ENCODE results near the gene BTLA.
"Not testable (repeated sequence)": the region's sequence is repeated elsewhere in the genome, so short reads cannot be mapped to it uniquely, and the experiment has no call there.

The BTLA gene

GRCh38 chr3:112446343-112446742, 52.9 kb downstream of the BTLA start:
- Histone ChIP-seq H3K27ac (ENCODE audit: low read depth, low read length, severe bottlenecking) (no peak overlapping the region), H3K4me3 (ENCODE audit: extremely low read depth, insufficient read depth, low read length, poor library complexity, severe bottlenecking) (no peak overlapping the region), H3K4me1 (ENCODE audit: control insufficient read depth, insufficient read depth, low read length, poor library complexity, severe bottlenecking) (no peaks in the 10 kb centered on the region), H3K9me3 (ENCODE audit: control insufficient read depth, low read length) (no peaks in the 10 kb centered on the region), H3K36me3 (ENCODE audit: control insufficient read depth, insufficient read depth, low read length) (no peaks in the 10 kb centered on the region)
- no CpG with 5 or more reads among the region's 1 CpG for WGBS, 2 experiments (ENCODE audit: insufficient coverage in 2 of 2)

DNA sequence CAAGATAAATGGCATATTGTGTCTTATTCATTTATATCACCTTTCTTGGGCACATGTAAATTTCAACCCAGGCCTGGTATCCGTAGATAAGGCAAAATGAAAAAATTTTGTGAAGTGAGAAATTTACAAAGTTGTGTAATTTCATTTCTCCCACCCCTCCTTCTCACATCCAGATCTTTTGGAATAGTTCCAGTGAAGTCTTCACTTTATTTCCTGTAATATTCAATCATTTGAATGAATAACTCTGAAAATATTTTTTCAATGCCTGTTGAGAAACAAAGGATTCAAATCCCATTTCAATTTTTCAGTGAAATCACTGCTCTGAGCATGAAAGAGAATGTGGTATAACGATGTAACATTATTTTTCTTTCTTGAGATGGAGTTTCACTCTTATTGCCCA, 53.4 kb downstream of the BTLA start:
- Histone ChIP-seq H3K4me3 (ENCODE audit: extremely low read depth, insufficient read depth, low read length, poor library complexity, severe bottlenecking) (no peak overlapping the region), H3K36me3 (ENCODE audit: control insufficient read depth, insufficient read depth, low read length) (no peaks in the 10 kb centered on the region), H3K4me1 (ENCODE audit: control insufficient read depth, insufficient read depth, low read length, poor library complexity, severe bottlenecking) (no peaks in the 10 kb centered on the region), H3K27ac (ENCODE audit: low read depth, low read length, severe bottlenecking) (no peak overlapping the region), H3K9me3 (ENCODE audit: control insufficient read depth, low read length) (no peaks in the 10 kb centered on the region)
- WGBS, 2 experiments (ENCODE audit: insufficient coverage in 2 of 2), result no CpG with 5 or more reads among the region's 2 CpGs

DNA sequence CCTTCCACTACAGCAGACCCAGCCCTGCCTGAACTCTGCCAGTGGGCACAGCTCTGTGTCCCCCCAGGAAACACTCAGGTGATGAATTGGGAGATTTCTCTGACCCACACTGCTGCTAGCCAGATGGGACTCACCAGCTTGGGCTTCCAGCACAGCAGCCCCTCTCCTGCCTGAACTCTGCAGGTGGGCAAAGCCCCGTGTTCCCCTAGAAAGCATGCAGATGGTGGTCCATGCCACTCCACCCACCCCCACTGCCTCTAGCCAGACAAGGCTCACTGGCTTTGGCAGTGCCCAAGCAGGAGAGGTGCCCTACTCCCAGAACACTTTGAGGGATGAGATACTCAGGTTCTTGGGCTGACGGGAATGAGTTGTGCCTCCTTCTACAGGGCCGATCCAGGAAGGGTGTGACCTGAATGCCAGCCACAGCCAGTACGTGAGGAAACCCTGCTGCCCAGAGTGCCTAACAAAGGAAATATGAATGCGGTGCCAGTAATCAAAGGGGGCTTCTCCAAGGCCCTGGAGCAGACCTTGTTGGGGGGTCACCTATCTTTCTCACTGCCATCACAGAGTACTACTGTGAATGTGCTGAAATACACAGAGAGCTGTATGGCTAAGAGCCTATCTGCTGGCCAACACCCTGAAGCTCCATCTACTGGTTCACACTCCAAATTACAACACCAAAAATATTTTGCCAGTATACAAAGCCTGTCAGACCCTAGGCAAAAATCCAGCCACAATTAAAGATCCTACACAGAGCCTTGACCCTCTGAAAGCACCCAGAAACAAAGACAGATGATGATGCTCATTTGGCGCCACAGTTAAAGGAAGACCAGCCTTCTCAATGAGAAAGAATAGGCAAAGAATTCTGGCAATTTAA, 61.9 kb downstream of the BTLA start:
- Histone ChIP-seq H3K36me3 (ENCODE audit: control insufficient read depth, insufficient read depth, low read length) (no peaks in the 10 kb centered on the region), H3K9me3 (ENCODE audit: control insufficient read depth, low read length) (peaks cover 12% of the 10 kb centered on the region), H3K4me1 (ENCODE audit: control insufficient read depth, insufficient read depth, low read length, poor library complexity, severe bottlenecking) (no peaks in the 10 kb centered on the region), H3K4me3 (ENCODE audit: extremely low read depth, insufficient read depth, low read length, poor library complexity, severe bottlenecking) (no peak overlapping the region), H3K27ac (ENCODE audit: low read depth, low read length, severe bottlenecking) (no peak overlapping the region)
- WGBS, 2 experiments (ENCODE audit: insufficient coverage in 2 of 2), result 92 to 96% methylated on average over 5 of the region's 6 CpGs

DNA sequence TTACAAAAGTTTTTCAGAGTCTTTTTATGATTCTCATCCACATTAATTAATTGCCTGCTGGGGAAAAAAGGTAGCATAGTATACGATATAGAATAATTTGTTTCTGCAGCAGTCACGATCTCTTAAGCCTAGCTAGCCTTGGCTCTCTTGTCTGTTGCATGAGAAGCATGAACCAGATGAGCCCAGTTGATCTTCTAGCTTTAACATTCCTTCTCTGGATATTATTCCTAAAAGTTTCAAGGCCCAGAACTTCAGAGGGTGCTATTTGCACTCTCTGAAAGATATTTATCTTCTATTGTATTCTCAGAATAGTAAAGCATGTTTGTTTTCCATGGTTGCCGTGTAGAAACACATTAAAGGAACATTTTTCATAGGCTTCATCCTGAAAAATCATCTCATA, 69.3 kb downstream of the BTLA start:
- Histone ChIP-seq H3K27ac (ENCODE audit: low read depth, low read length, severe bottlenecking) (no peak overlapping the region), H3K4me3 (ENCODE audit: extremely low read depth, insufficient read depth, low read length, poor library complexity, severe bottlenecking) (no peak overlapping the region), H3K4me1 (ENCODE audit: control insufficient read depth, insufficient read depth, low read length, poor library complexity, severe bottlenecking) (no peaks in the 10 kb centered on the region), H3K9me3 (ENCODE audit: control insufficient read depth, low read length) (no peaks in the 10 kb centered on the region), H3K36me3 (ENCODE audit: control insufficient read depth, insufficient read depth, low read length) (no peaks in the 10 kb centered on the region)
- WGBS, 2 experiments (ENCODE audit: insufficient coverage in 2 of 2), result 86 to 91% methylated on average over 1 to 2 of the region's 3 CpGs

- Histone ChIP-seq H3K36me3 (ENCODE audit: control insufficient read depth, insufficient read depth, low read length) (no peaks in the 10 kb centered on the region), H3K4me3 (ENCODE audit: extremely low read depth, insufficient read depth, low read length, poor library complexity, severe bottlenecking) (no peak overlapping the region), H3K4me1 (ENCODE audit: control insufficient read depth, insufficient read depth, low read length, poor library complexity, severe bottlenecking) (no peaks in the 10 kb centered on the region), H3K27ac (ENCODE audit: low read depth, low read length, severe bottlenecking) (no peak overlapping the region), H3K9me3 (ENCODE audit: control insufficient read depth, low read length) (no peaks in the 10 kb centered on the region)
- 84 to 95% methylated on average over 3 of the region's 5 CpGs for WGBS, 2 experiments (ENCODE audit: insufficient coverage in 2 of 2)
Measured at GRCh38 chr3:112427123-112427522, 72.1 kb downstream of the BTLA start.

DNA sequence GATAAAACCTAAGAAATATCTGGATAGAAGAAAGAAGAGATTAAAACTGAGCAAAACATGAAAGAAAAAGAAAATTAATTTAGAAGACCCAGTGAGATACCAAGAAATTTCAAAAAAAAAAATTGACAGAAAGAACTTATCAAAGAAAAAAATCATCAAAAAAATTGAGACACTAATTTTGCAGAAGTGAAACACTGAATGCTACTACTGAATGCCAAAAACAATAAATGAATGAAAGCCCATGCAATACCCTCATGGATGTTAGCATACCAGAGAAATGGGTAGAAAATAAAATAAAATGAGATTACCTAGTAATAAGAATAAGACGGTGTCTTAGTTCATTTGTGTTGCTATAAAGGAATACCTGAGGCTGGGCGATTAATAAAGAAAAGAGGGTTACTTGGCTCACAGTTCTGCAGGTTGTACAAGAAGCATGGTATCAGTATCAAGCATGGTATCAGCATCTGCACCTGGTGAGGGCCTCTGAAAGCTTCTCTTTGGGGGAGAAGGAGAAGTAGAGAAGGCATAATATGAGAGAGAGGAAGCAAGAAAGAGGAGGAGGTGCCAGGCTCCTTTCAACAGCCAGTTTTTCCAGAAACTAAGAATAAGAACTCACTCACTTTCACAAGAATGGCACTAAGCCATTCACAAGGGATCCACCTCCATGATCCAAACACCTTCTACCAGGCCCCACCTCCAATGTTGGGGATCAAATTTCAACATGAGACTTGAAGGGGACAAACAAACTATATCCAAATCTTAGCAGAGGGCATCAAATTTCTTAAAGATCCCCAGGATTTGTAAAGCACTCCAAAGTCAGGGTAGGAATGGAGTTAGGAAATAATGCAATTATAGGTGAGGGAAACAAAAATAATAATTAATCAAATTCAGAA, 73.2 kb downstream of the BTLA start:
- 84 to 94% methylated on average over 2 of the region's 2 CpGs for WGBS, 2 experiments (ENCODE audit: insufficient coverage in 2 of 2)
- H3K4me1 ChIP-seq (ENCODE audit: control insufficient read depth, insufficient read depth, low read length, poor library complexity, severe bottlenecking), result no peaks in the 10 kb centered on the region
- no peak overlapping the region for H3K4me3 ChIP-seq (ENCODE audit: extremely low read depth, insufficient read depth, low read length, poor library complexity, severe bottlenecking)
- no peaks in the 10 kb centered on the region for H3K9me3 ChIP-seq (ENCODE audit: control insufficient read depth, low read length)
- H3K36me3 ChIP-seq (ENCODE audit: control insufficient read depth, insufficient read depth, low read length), result no peaks in the 10 kb centered on the region
- no peak overlapping the region for H3K27ac ChIP-seq (ENCODE audit: low read depth, low read length, severe bottlenecking)

DNA sequence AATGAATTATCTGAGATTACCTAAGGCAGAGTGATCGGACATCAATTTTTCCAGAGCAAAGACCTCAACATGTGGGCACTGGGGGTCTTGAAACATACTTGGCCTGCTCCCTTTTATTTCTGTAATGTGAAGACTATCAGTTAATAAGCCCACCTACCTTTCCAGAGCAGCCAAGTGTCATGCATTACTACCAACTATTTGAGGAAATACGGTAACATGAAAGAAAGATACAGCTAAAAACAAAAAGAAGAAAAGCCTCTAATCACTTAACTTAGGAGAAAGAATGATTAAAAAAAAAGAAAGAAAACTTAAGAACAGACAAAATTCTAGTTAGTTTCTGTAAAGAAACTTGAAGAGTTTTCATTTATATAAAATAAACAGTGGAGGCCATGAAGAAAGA, 73.9 kb downstream of the BTLA start:
- Histone ChIP-seq H3K4me3 (ENCODE audit: extremely low read depth, insufficient read depth, low read length, poor library complexity, severe bottlenecking) (no peak overlapping the region), H3K9me3 (ENCODE audit: control insufficient read depth, low read length) (no peaks in the 10 kb centered on the region), H3K36me3 (ENCODE audit: control insufficient read depth, insufficient read depth, low read length) (no peaks in the 10 kb centered on the region), H3K4me1 (ENCODE audit: control insufficient read depth, insufficient read depth, low read length, poor library complexity, severe bottlenecking) (no peaks in the 10 kb centered on the region), H3K27ac (ENCODE audit: low read depth, low read length, severe bottlenecking) (no peak overlapping the region)
- 100% methylated on average over 1 of the region's 2 CpGs; no CpG with 5 or more reads in 1 of the 2 experiments for WGBS, 2 experiments (ENCODE audit: insufficient coverage in 2 of 2)

GRCh38 chr3:112424394-112424793, 74.9 kb downstream of the BTLA start:
- WGBS, 2 experiments (ENCODE audit: insufficient coverage in 2 of 2), result no CpG with 5 or more reads among the region's 1 CpG
- H3K4me1 ChIP-seq (ENCODE audit: control insufficient read depth, insufficient read depth, low read length, poor library complexity, severe bottlenecking), result no peaks in the 10 kb centered on the region
- H3K4me3 ChIP-seq (ENCODE audit: extremely low read depth, insufficient read depth, low read length, poor library complexity, severe bottlenecking), result no peak overlapping the region

GRCh38 chr3:112422921-112423320, 76.4 kb downstream of the BTLA start:
- not testable (repeated sequence) for H3K4me1 ChIP-seq (ENCODE audit: control insufficient read depth, insufficient read depth, low read length, poor library complexity, severe bottlenecking); H3K4me3 ChIP-seq (ENCODE audit: extremely low read depth, insufficient read depth, low read length, poor library complexity, severe bottlenecking); H3K27ac ChIP-seq (ENCODE audit: low read depth, low read length, severe bottlenecking); H3K36me3 ChIP-seq (ENCODE audit: control insufficient read depth, insufficient read depth, low read length); H3K9me3 ChIP-seq (ENCODE audit: control insufficient read depth, low read length)
- 40% methylated on average over 1 of the region's 7 CpGs; no CpG with 5 or more reads in 1 of the 2 experiments for WGBS, 2 experiments (ENCODE audit: insufficient coverage in 2 of 2)

More at GRCh38 chr3:112424394-112424793, 74.9 kb downstream of the BTLA start:
- H3K27ac ChIP-seq (ENCODE audit: low read depth, low read length, severe bottlenecking), result no peak overlapping the region
- no peaks in the 10 kb centered on the region for H3K36me3 ChIP-seq (ENCODE audit: control insufficient read depth, insufficient read depth, low read length)
- H3K9me3 ChIP-seq (ENCODE audit: control insufficient read depth, low read length), result no peaks in the 10 kb centered on the region

- not testable (repeated sequence) for H3K27ac ChIP-seq (ENCODE audit: low read depth, low read length, severe bottlenecking); H3K9me3 ChIP-seq (ENCODE audit: control insufficient read depth, low read length); H3K4me3 ChIP-seq (ENCODE audit: extremely low read depth, insufficient read depth, low read length, poor library complexity, severe bottlenecking); H3K36me3 ChIP-seq (ENCODE audit: control insufficient read depth, insufficient read depth, low read length); H3K4me1 ChIP-seq (ENCODE audit: control insufficient read depth, insufficient read depth, low read length, poor library complexity, severe bottlenecking)
- WGBS, 2 experiments (ENCODE audit: insufficient coverage in 2 of 2), result 0% methylated on average over 1 of the region's 5 CpGs; no CpG with 5 or more reads in 1 of the 2 experiments
Measured at GRCh38 chr3:112418526-112418925, 80.7 kb downstream of the BTLA start.

All from mesodermal cell (in vitro differentiated cells).